GM08714 (cell line): ENCODE data around the gene FHIT.
"Not testable (repeated sequence)": the region's sequence is repeated elsewhere in the genome, so short reads cannot be mapped to it uniquely, and the experiment has no call there.

Experiments
- H3K4me3 ChIP-seq: fragments of 200-500 bp; sonication (Bioruptor generic); 2 replicates; pipeline ENCODE4 v1.5.1; 2014; ENCODE audit warnings: mild to moderate bottlenecking, low read length, inconsistent platforms
- ZNF274 ChIP-seq: IDR thresholded peaks from 2 replicates; pipeline ENCODE4 v1.6.1; 2012; ENCODE audit warnings: mild to moderate bottlenecking, low read depth, low read length

FHIT gene

GRCh38 chr3:61053781-61054496 is 197.3 kb downstream of the FHIT start:
- no peak overlapping the region for H3K4me3 ChIP-seq
- TF ChIP-seq ZNF274 = no peak

GRCh38 chr3:61052851-61053250 is 198.4 kb downstream of the FHIT start:
- TF ChIP-seq ZNF274 = no peak
- H3K4me3 ChIP-seq = no peak overlapping the region

- no peak overlapping the region for H3K4me3 ChIP-seq
- no peak for TF ChIP-seq ZNF274
These were observed 199.6 kb downstream of the FHIT start for GRCh38 chr3:61051666-61052065.

- H3K4me3 ChIP-seq = not testable (repeated sequence)
These were observed 206.1 kb downstream of the FHIT start for GRCh38 chr3:61045169-61045568.

- no peak overlapping the region for H3K4me3 ChIP-seq
- no peak for TF ChIP-seq ZNF274
These were observed 208.1 kb downstream of the FHIT start for GRCh38 chr3:61043156-61043555.

GRCh38 chr3:61040618-61041017 is 210.6 kb downstream of the FHIT start:
- no peak for TF ChIP-seq ZNF274
- H3K4me3 ChIP-seq = no peak overlapping the region

GRCh38 chr3:61035573-61035972 is 215.7 kb downstream of the FHIT start:
- TF ChIP-seq ZNF274 = no peak
- no peak overlapping the region for H3K4me3 ChIP-seq

- TF ChIP-seq ZNF274 = no peak
- H3K4me3 ChIP-seq = no peak overlapping the region
These were observed 218.3 kb downstream of the FHIT start for GRCh38 chr3:61032991-61033390.

- no peak for TF ChIP-seq ZNF274
- no peak overlapping the region for H3K4me3 ChIP-seq
These were observed 219.7 kb downstream of the FHIT start for GRCh38 chr3:61031503-61031902.

GRCh38 chr3:61030469-61031035 is 220.7 kb downstream of the FHIT start:
- TF ChIP-seq ZNF274 = no peak
- no peak overlapping the region for H3K4me3 ChIP-seq

- H3K4me3 ChIP-seq = no peak overlapping the region
- no peak for TF ChIP-seq ZNF274
These were observed 222.1 kb downstream of the FHIT start for GRCh38 chr3:61029194-61029593.

- TF ChIP-seq ZNF274 = no peak
- H3K4me3 ChIP-seq = no peak overlapping the region
These were observed 232.4 kb downstream of the FHIT start for GRCh38 chr3:61018807-61019206.

- not testable (repeated sequence) for H3K4me3 ChIP-seq
These were observed 234.2 kb downstream of the FHIT start for GRCh38 chr3:61017028-61017427.

GRCh38 chr3:61015859-61016258 is 235.4 kb downstream of the FHIT start:
- no peak overlapping the region for H3K4me3 ChIP-seq
- no peak for TF ChIP-seq ZNF274

- no peak overlapping the region for H3K4me3 ChIP-seq
- TF ChIP-seq ZNF274 = no peak
These were observed 235.8 kb downstream of the FHIT start for GRCh38 chr3:61015408-61015807.

GRCh38 chr3:61008998-61009380 is 242.3 kb downstream of the FHIT start:
- no peak for TF ChIP-seq ZNF274
- no peak overlapping the region for H3K4me3 ChIP-seq
